GM19455 (cell line): ENCODE data around the gene BPGM.

Experiments
- ATAC-seq: cut with Tn5 transposase; IDR thresholded peaks from one replicate; pipeline ENCODE4 v1.9.1; 2021; ENCODE audit not compliant: unreplicated experiment

BPGM gene

GRCh38 chr7:134718211-134718875, 71.7 kb downstream of the BPGM start:
- no peak for ATAC-seq

GRCh38 chr7:134720091-134720935, 73.7 kb downstream of the BPGM start:
- no peak for ATAC-seq

GRCh38 chr7:134721171-134721570, 74.5 kb downstream of the BPGM start:
- ATAC-seq, result no peak

GRCh38 chr7:134722786-134723322, 76.2 kb downstream of the BPGM start:
- no peak for ATAC-seq

GRCh38 chr7:134723892-134724291, 77.2 kb downstream of the BPGM start:
- ATAC-seq, result no peak

GRCh38 chr7:134724606-134725005, 78.0 kb downstream of the BPGM start:
- ATAC-seq, result no peak

GRCh38 chr7:134726581-134726980, 79.9 kb downstream of the BPGM start:
- no peak for ATAC-seq

GRCh38 chr7:134727711-134728110, 81.1 kb downstream of the BPGM start:
- no peak for ATAC-seq
